Occipital lobe (tissue), 3 donors: ENCODE measurements around the gene ATP7A. TPM values are rescaled to one million over a fixed set of nuclear protein-coding genes. Genes with fewer than 3 reads are reported as not detected.
"Not testable (repeated sequence)": the region's sequence is repeated elsewhere in the genome, so short reads cannot be mapped to it uniquely, and the experiment has no call there.

ENCODE experiments used
- DNase-seq: peaks from one replicate; lab custom pipeline; 2025; lab: John Stamatoyannopoulos, UW
- small RNA-seq: library from RNA; depleted of rRNA; stranded (forward); fragments of <200 nt; gene quantifications from one replicate; pipeline ENCODE3, GENCODE V24; 2014
- total RNA-seq: library from RNA; depleted of rRNA; stranded (reverse); fragments of >200 nt; gene quantifications from one replicate; pipeline ENCODE4 v1.2.3, GENCODE V29; 2014

ATP7A gene
- total RNA-seq, 1 donor from 2014 or later, result 15.6 TPM

DNA sequence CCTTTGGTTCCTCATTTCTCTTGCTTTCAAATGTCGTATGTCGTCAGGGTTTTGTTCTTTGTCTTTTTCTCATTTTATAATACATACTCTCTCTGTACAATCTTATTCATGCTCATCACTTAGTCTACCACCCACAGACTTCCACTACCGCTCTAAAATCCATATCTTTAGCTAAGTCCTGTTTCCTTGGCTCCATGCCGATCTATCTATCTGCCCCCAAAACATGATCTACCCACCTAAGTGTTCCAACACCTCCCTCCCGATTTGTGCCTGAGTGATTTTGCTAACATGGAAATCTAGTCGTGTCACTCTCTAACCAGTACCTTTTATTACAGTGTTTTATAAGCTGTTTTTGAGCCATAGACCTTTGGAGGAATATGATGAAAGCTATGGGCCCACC is 124.6 kb downstream of the ATP7A start:
- no peak for DNase-seq

DNA sequence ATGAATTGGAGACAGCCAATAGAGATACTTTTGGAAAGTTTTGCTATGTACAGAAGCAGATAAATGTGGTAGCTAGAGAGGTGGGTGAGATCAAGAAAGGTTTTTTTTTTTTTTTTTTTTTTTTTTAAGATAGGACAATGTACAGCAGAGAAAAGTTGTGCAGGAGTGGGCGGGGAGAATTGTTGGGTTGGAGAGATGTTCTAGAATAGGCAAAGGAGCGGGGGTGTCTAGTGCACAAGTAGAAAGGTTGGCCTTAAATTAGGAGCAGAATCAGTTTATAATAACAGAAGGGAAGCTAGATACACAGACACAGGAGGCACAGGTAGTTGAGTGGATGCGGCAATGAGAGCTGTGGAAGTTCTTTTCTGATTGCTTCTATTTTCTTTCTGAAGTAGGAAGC is 127.4 kb downstream of the ATP7A start:
- no peak for DNase-seq

DNA sequence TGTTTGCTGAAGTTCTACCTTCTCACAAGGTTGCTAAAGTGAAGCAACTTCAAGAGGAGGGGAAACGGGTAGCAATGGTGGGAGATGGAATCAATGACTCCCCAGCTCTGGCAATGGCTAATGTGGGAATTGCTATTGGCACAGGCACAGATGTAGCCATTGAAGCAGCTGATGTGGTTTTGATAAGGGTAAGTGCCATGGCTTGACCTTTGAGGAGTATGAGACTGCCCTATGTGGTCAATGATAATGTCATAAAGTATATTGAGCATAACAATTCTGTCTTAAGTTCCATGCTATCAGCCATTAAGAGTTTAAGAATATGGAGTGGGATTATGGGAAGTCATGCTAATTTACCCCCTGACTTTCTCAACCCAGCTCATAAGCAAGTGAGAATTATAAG is 132.1 kb downstream of the ATP7A start:
- no peak for DNase-seq

DNA sequence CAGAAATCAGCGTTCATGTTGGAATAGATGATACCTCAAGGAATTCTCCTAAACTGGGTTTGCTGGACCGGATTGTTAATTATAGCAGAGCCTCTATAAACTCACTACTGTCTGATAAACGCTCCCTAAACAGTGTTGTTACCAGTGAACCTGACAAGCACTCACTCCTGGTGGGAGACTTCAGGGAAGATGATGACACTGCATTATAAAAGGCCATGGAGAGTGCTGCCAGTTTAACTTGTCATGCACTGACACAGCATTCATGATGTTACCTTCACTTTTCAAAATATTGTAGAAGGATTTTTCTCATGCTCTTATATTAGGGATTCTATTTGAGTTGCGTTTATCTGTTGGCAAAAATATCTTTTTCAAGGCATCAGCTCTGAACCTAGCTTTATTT is 135.9 kb downstream of the ATP7A start:
- no peak for DNase-seq

DNA sequence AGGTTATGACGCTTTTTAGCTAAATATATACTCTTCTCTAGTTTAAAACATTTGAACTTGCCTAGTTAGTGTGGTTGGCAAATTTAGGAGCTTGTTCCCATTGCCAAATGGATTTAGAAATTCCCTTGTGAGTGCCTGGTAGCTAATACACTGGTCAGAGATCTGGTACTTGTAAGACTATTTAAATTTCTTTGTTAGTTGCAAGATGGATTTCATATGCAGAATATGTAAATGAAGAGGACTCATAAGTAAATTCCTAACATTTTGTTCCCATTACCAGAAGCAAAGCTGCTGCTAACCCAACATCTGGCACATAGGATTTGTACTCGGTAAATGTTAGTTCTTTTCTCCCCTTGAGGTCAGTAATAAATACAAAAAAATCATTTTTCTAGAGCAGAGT is 137.6 kb downstream of the ATP7A start:
- no peak for DNase-seq

DNA sequence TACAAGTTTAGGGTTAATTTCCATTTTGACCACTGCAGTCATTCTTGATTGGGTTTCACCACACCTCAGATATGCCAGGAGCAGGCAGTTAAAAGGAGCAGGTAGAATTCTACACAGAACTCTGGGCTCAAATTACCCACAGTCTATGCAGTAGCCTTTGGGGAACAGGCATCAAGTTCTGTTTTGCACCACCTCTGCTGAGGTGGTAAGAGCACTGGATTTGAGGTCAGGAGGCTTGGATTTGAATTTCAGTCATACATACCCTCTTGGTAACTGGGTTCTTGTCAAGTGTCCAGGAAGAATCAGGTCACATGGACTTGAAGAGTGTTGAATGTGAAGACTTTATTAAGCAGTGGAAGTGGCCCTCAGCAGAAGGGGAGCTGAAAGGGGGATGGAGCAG is 153.2 kb downstream of the ATP7A start:
- DNase-seq, result no peak

DNA sequence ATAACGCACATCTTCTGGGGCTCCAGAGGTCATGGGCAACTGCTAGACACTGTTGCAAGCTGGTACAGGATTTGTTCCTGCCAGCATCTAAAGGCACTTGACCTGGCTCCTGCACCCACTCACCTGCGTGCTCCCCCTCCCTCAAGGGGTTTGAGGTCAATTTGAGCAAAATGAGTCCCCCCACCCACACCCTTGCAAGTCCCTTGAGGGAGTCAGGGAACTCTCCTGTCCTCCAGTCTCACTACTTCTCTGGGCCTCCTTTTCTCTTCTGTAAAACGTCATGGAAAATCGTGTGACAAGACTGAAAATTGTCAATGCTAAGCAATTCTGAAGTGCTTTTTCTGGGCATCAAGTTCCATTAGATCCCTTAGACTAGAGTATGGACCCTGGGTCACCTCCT is 153.7 kb downstream of the ATP7A start:
- DNase-seq, result no peak

DNA sequence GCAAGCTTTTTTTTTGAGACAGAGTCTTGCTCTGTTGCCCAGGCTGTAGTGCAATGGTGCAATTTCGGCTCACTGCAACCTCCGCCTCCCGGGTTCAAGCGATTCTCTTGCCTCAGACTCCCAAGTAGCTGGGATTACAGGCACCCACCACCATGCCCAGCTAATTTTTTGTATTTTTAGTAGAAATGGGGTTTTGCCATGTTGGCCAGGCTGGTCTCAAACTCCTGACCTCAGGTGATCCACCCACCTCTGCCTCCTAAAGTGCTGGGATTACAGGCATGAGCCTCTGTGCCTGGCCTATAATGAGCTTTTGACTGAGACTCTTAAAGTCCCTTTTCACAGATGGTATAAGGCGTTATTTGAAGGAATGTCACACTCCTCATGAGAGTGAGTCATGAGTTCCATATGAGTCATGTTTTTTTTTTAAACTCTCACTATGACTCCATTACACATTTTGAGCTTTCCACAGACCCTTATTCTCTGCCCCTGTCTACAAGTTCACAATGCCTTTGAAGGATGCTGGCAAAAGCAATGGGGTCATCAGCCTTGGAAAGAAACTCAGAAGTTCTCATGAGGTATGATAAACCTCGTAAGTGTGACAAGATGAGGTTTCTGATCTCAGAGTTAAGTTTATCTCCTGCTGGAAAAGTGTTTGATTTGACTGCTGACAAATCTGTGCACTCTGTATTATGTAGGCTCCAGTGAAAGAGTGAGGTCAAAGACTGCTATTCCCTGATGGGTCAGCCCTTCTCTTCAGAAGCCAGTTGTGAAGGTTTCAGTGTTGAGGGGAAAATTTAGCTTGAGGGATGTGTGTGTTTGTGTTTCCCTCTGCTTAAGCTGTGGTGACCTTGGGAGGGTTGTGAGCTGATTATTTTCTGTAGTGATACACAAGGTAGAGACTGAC is 154.5 kb downstream of the ATP7A start:
- DNase-seq, result not testable (repeated sequence)

DNA sequence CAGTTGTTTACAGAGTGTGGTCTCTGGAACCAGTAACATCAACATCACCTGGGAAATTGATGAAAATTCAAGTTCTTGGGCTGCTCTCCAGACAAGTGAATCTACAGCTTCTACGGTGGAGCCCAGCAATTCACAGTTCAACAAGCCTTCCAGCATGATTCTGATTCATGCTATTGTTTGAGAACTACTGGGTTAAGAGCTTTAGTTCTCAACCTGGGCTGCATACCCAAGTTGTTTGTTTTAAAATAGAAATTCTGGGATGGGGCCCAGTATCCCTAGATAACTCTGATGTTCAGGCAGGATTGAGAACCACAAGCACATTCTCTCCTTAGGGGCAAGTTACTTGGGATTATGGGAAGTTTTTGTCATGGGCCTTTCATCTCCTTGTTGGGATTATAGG is 155.6 kb downstream of the ATP7A start:
- DNase-seq, result no peak

DNA sequence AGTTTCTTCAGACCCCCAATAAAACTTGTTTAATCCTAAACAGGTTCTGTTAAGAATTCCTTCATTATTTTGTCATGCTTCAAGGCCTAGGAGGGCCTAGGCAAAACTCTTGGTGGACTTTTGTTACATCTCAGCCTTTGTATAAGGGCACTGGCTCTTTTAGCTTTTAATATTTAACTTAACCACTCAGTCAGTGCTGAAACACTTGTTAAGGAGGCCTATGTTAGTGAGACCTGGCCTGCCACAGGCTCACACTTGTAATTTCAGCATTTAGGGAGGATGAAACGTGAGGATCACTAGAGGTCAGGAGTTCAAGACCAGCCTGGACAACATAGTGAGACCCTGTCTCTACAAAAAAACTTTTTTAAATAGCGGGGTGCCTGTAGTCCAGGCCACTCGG is 160.8 kb downstream of the ATP7A start:
- no peak for DNase-seq

DNA sequence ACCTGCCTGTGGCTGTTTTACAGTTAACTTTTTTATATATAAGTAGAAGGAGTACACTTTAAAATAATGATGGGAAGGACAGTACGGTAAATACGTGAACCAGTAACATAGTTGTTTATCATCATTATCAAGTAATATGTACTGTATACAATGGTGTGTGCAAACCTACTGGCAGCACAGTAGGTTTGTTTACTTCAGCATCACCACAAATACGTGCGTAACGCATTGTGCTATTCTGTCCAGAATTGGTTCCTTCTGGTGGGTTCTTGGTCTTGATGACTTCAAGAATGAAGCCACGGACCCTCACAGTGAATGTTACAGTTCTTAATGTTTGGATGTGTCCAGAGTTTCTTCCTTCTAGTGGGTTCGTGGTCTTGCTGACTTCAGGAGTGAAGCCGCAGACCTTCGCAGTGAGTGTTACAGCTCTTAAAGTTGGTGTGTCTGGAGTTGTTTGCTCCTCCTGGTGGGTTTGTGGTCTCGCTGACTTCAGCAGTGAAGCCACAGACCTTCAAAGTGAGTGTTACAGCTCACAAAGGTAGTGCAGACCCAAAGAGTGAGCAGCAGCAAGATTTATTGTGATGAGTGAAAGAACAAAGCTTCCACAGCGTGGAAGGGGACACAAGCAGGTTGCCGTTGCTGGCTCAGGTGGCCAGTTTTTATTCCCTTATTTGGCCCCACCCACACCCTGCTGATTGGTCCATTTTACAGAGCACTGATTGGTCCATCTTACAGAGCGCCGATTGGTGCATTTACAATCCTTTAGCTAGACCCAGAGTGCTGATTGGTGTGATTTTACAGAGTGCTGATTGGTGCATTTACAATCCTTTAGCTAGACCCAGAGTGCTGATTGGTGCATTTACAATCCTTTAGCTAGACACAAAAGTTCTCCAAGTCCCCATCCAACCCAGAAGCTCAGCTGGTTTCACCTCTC is 162.9 kb downstream of the ATP7A start:
- not testable (repeated sequence) for DNase-seq

DNA sequence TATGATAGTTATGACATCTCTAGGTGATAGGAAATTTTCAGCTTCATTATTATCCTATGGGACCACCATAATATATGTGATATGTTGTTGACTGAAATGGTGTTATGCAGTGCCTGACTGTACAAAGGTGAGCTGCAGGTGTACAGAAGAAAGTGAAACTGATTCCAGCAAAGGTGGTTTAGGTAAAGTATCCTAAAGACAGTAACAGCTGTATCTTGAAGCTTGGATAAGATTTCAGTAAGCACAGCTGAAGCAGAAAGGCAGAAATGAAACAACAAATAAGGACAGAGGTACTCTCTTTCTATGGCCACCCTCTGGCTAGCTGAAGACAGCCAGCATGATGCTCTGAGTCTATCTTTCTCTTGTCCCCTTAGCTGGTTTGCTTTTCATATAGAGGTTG is 163.6 kb downstream of the ATP7A start:
- DNase-seq, result no peak

DNA sequence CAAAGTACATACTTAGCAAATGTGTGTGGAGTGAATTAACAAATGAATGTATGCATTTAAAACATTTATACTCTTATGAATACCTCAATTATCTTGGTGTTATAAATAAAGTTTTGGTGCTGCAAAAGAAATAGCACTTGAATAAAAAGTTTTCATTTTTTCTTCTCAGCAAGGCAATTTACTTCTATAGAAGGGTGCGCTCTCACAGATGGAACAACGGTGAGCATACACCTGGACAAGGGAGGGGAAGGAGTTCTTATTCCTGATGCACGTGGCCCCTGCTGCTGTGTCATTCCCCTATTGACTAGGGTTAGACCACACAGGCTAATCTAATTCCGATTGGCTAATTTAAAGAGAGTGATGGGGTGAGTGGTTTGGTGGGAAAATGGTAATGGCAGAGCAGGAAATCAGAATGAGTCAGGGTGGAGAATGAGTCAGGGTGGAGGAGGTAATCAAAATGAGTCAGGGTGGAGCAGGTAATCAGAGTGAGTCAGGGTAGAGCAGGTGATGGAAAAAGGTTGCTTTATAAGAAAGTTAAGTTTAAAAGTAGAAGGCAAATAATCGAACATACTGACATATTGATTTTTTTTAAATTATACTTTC is 165.4 kb downstream of the ATP7A start:
- DNase-seq, result no peak

DNA sequence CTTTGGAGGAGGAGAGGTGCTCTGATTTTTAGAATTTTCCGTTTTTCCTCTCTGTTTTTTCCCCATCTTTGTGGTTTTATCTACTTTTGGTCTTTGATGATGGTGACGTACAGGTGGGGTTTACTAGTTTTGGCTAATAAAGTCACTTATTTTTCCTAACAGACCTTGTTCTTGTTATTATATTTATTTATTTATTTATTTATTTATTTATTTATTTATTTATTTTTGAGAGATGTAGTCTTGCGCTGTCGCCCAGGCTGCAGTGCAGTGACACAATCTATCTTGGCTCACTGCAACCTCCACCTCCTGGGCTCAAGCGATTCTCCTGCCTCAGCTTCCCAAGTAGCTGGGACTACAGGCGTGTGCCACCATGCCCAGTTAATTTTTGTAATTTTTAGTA is 170.9 kb downstream of the ATP7A start:
- not testable (repeated sequence) for DNase-seq

DNA sequence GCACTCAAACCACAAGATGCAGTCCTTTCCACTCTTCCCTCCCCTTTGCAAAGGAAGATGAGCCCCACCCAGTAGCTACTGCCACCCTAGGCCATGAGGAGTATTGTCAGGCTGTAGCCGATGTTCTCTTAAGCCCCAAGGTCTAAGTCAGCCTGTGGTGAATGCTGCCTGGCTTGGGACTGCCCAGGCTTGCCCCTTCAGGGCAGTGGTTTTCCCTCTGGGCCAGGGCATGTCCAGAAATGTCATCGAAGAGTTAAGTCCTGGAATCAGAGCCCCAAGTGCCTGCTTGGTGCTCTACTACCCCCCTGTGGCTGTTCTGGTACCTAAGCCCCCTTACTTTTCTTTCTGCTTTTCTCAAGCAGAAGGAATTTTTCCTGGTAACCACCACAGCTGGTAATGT is 181.8 kb downstream of the ATP7A start:
- no peak for DNase-seq

DNA sequence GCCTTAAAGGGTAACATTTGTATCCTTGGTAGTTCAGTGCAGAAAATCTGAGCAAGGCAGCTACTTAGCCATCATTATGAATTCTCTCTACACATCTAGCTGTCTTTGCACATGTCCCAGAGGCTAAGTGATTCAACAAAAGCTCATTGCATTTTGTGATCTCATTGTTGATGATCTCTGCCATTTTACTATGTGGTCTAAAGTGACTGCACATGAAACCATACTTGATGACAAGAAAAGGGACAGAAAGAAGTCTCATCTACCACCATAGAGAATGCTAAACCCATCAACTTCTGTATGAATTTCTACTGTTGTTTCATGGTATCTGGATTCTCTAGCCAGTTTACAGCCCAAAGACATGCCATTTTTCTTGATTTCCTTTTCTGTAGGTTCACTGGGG is 187.6 kb downstream of the ATP7A start:
- DNase-seq, result no peak

Small RNAs within 50 kb of the gene (small RNA-seq; reads per million reads assigned to genes)
- gene RN7SL460P, result not detected

Other genes starting within 250 kb of the ATP7A start
- gene ATRX, start 124.5 kb upstream of the ATP7A start, total RNA-seq, result 261 TPM
- gene MAGT1, start 15.3 kb upstream of the ATP7A start, total RNA-seq, result 18.9 TPM
- gene COX7B, start 11.2 kb upstream of the ATP7A start, total RNA-seq, result 116 TPM
- not detected for gene PGAM4, start 58.9 kb downstream of the ATP7A start, total RNA-seq
- gene PGK1, start 193.6 kb downstream of the ATP7A start, total RNA-seq, result 90.8 TPM
- gene TAF9B, start 229.0 kb downstream of the ATP7A start, total RNA-seq, result 46.3 TPM